Neural cell (in vitro differentiated cells): ENCODE measurements around the gene ARHGAP27. TPM values are rescaled to one million over a fixed set of nuclear protein-coding genes. Genes with fewer than 3 reads are reported as not detected.

Source experiments
- H2AFZ ChIP-seq: fragments of 200-600, 300-800 bp; sonication (generic), shearing (Covaris generic); 2 replicates; pipeline ENCODE4 v1.6.0; 2014; ENCODE audit warnings: low read depth, mild to moderate bottlenecking, antibody characterized with exemption, low read length, moderate library complexity
- H3F3A ChIP-seq: fragments of 200-600 bp; shearing (Covaris generic); 2 replicates; pipeline ENCODE4 v1.6.1; 2016; ENCODE audit warnings: mild to moderate bottlenecking, moderate library complexity, mixed read lengths, antibody characterized with exemption, low read length; ENCODE audit not compliant: insufficient read depth, poor library complexity, severe bottlenecking
- H3K27ac ChIP-seq: fragments of 200-600, 300-800 bp; sonication (generic), shearing (Covaris generic); 2 replicates; pipeline ENCODE4 v1.5.1; 2014; ENCODE audit warnings: mild to moderate bottlenecking, low read length, moderate library complexity
- H3K27me3 ChIP-seq: fragments of 300-800, 200-600 bp; sonication (generic), shearing (Covaris generic); 2 replicates; pipeline ENCODE4 v1.6.0; 2014; ENCODE audit warnings: mild to moderate bottlenecking, low read depth, low read length, moderate library complexity; ENCODE audit not compliant: insufficient read depth
- H3K36me3 ChIP-seq: fragments of 300-800, 200-600 bp; sonication (generic), shearing (Covaris generic); 2 replicates; pipeline ENCODE4 v1.5.1; 2014; ENCODE audit warnings: mild to moderate bottlenecking, antibody characterized with exemption, low read length, moderate library complexity; ENCODE audit not compliant: insufficient read depth
- H3K4me2 ChIP-seq: fragments of 300-800, 200-600 bp; sonication (generic), shearing (Covaris generic); 2 replicates; pipeline ENCODE4 v1.6.0; 2014; ENCODE audit warnings: mild to moderate bottlenecking, low read length
- H3K4me3 ChIP-seq: fragments of 300-800, 200-600 bp; sonication (generic), shearing (Covaris generic); 2 replicates; pipeline ENCODE4 v1.5.1; 2014; ENCODE audit warnings: mild to moderate bottlenecking, low read length, moderate library complexity
- H3K79me2 ChIP-seq: fragments of 200-600 bp; shearing (Covaris generic); replicated peaks from 2 replicates; pipeline ENCODE4 v1.6.0; 2014; ENCODE audit warnings: mild to moderate bottlenecking, low read length, moderate library complexity; ENCODE audit not compliant: insufficient read depth
- H3K9ac ChIP-seq: fragments of 300-800, 200-600 bp; sonication (generic), shearing (Covaris generic); 2 replicates; pipeline ENCODE4 v1.6.1; 2016; ENCODE audit warnings: mild to moderate bottlenecking, low read length, mixed read lengths
- H3K9me2 ChIP-seq: fragments of 200-600 bp; shearing (Covaris generic); 2 replicates; pipeline ENCODE4 v1.6.1; 2016; ENCODE audit warnings: mild to moderate bottlenecking, low read length, mixed read lengths; ENCODE audit not compliant: insufficient read depth
- H3K9me3 ChIP-seq: fragments of 200-600, 300-800 bp; sonication (generic), shearing (Covaris generic); 2 replicates; pipeline ENCODE4 v1.6.1; 2016; ENCODE audit warnings: mild to moderate bottlenecking, mixed run types, low read length, moderate library complexity, mixed read lengths
- H4K20me1 ChIP-seq: fragments of 200-600 bp; shearing (Covaris generic); 2 replicates; pipeline ENCODE4 v1.6.1; 2016; ENCODE audit warnings: mild to moderate bottlenecking, mixed run types; ENCODE audit not compliant: insufficient read depth
- CTCF ChIP-seq: fragments of 450-650 bp; IDR thresholded peaks from 2 replicates; pipeline ENCODE4 v1.5.1; 2014; ENCODE audit warnings: antibody characterized with exemption, mild to moderate bottlenecking, moderate library complexity; ENCODE audit not compliant: poor library complexity, severe bottlenecking
- EP300 ChIP-seq: fragments of 450-650 bp; conservative IDR thresholded peaks from 2 replicates; pipeline ENCODE4 v1.6.1; 2014; ENCODE audit warnings: antibody characterized with exemption, mild to moderate bottlenecking, moderate library complexity; ENCODE audit not compliant: poor library complexity, severe bottlenecking
- EZH2 ChIP-seq: fragments of 200-600, 300-800 bp; shearing (Covaris generic), sonication (generic); IDR thresholded peaks from 2 replicates; pipeline ENCODE4 v1.6.1; 2014; ENCODE audit warnings: antibody characterized with exemption, low read length, borderline replicate concordance, mild to moderate bottlenecking; ENCODE audit not compliant: insufficient read depth, poor library complexity, severe bottlenecking
- MXI1 ChIP-seq: fragments of 450-650 bp; conservative IDR thresholded peaks from 2 replicates; pipeline ENCODE4 v1.6.1; 2014; ENCODE audit warnings: antibody characterized with exemption, mild to moderate bottlenecking; ENCODE audit not compliant: poor library complexity, severe bottlenecking
- POLR2AphosphoS5 ChIP-seq: IDR thresholded peaks from 2 replicates; pipeline ENCODE4 v1.6.1; 2012
- RAD21 ChIP-seq: fragments of 450-650 bp; conservative IDR thresholded peaks from 2 replicates; pipeline ENCODE4 v1.6.1; 2014; ENCODE audit warnings: antibody characterized with exemption, mild to moderate bottlenecking, moderate library complexity
- REST ChIP-seq: IDR thresholded peaks from 2 replicates; pipeline ENCODE4 v1.6.1; 2012; ENCODE audit warnings: borderline replicate concordance
- SMC3 ChIP-seq: fragments of 450-650 bp; conservative IDR thresholded peaks from 2 replicates; pipeline ENCODE4 v1.6.1; 2014; ENCODE audit warnings: antibody characterized with exemption, mild to moderate bottlenecking, moderate library complexity; ENCODE audit not compliant: poor library complexity
- TAF1 ChIP-seq: IDR thresholded peaks from 2 replicates; pipeline ENCODE4 v1.6.1; 2012; ENCODE audit warnings: low read depth
- polyA plus RNA-seq: library from polyadenylated mRNA; depleted of rRNA; stranded (reverse); fragments of >200 nt; gene quantifications from 2 replicates; pipeline ENCODE4 v1.2.3, GENCODE V29; 2014

ARHGAP27 gene
- polyA plus RNA-seq, 1 donor from 2014 or later = 7.4 TPM

GRCh38 chr17:45436161-45436560 is 3.5 kb upstream of the ARHGAP27 start:
- no peaks in the 10 kb centered on the region for H3K9me3 ChIP-seq
- peaks cover 26% of the 10 kb centered on the region for H3K27me3 ChIP-seq
- no peak for TF ChIP-seq EZH2
- no peak for TF ChIP-seq RAD21
- no peak for TF ChIP-seq POLR2AphosphoS5
- TF ChIP-seq SMC3 = no peak
- TF ChIP-seq MXI1 = no peak
- no peak for TF ChIP-seq TAF1
- TF ChIP-seq REST = no peak
- TF ChIP-seq CTCF = no peak
- no peak for TF ChIP-seq EP300
- H3K27ac ChIP-seq = no peak overlapping the region
- H3K4me2 ChIP-seq = no peak overlapping the region
- H3K9ac ChIP-seq = no peak overlapping the region
- H3K9me2 ChIP-seq = no peaks in the 10 kb centered on the region
- no peak overlapping the region for H2AFZ ChIP-seq
- no peaks in the 10 kb centered on the region for H3K36me3 ChIP-seq
- H3K79me2 ChIP-seq = no peaks in the 10 kb centered on the region
- H4K20me1 ChIP-seq = no peaks in the 10 kb centered on the region
- no peaks in the 10 kb centered on the region for H3F3A ChIP-seq
- no peak overlapping the region for H3K4me3 ChIP-seq

- Histone ChIP-seq H3K36me3 (no peaks in the 10 kb centered on the region), H3K27ac (no peak overlapping the region), H3K9ac (no peak overlapping the region), H4K20me1 (no peaks in the 10 kb centered on the region), H3K4me2 (no peak overlapping the region), H3K27me3 (peaks cover 33% of the 10 kb centered on the region), H3K4me3 (no peak overlapping the region), H3K9me3 (no peaks in the 10 kb centered on the region), H3F3A (no peaks in the 10 kb centered on the region), H3K79me2 (no peaks in the 10 kb centered on the region), H2AFZ (no peak overlapping the region), H3K9me2 (no peaks in the 10 kb centered on the region)
- no peak for TF ChIP-seq RAD21
- TF ChIP-seq MXI1 = no peak
- no peak for TF ChIP-seq EZH2
Measured at GRCh38 chr17:45435481-45435880, 2.8 kb upstream of the ARHGAP27 start.

GRCh38 chr17:45433159-45433535 is 477 bp upstream of the ARHGAP27 start:
- Histone ChIP-seq H3K27ac (no peak overlapping the region), H3K9me3 (no peaks in the 10 kb centered on the region), H3F3A (no peaks in the 10 kb centered on the region), H3K27me3 (peaks cover 54% of the 10 kb centered on the region), H3K9me2 (no peaks in the 10 kb centered on the region), H2AFZ (no peak overlapping the region), H3K36me3 (no peaks in the 10 kb centered on the region), H3K79me2 (no peaks in the 10 kb centered on the region), H3K9ac (no peak overlapping the region), H3K4me3 (no peak overlapping the region), H4K20me1 (no peaks in the 10 kb centered on the region), H3K4me2 (no peak overlapping the region)
- TF ChIP-seq SMC3 (no peak), MXI1 (no peak), POLR2AphosphoS5 (no peak), CTCF (no peak), REST (no peak), TAF1 (no peak), EP300 (no peak), RAD21 (no peak), EZH2 (no peak)
